HL-60 (cell line): Measurements from ENCODE around the gene WSB2.

Source experiments
- CTCF ChIP-seq: IDR thresholded peaks from one replicate; pipeline ENCODE4 v1.5.1; 2011; ENCODE audit warnings: low read length, control low read depth, inconsistent platforms; ENCODE audit not compliant: insufficient read depth
- GABPA ChIP-seq: IDR thresholded peaks from 2 replicates; pipeline ENCODE4 v1.6.1; 2012; ENCODE audit warnings: low read depth
- POLR2AphosphoS5 ChIP-seq: IDR thresholded peaks from 2 replicates; pipeline ENCODE4 v1.6.1; 2012; ENCODE audit warnings: low read depth
- REST ChIP-seq: IDR thresholded peaks from 2 replicates; pipeline ENCODE4 v1.6.1; 2012; ENCODE audit warnings: low read depth; ENCODE audit not compliant: insufficient replicate concordance
- SPI1 ChIP-seq: IDR thresholded peaks from 2 replicates; pipeline ENCODE4 v1.6.1; 2012; ENCODE audit warnings: low read depth, mild to moderate bottlenecking, borderline replicate concordance

GRCh38 chr12:118044577-118044976, 16.4 kb downstream of the WSB2 start:
- TF ChIP-seq REST (no peak), CTCF (no peak), GABPA (no peak), POLR2AphosphoS5 (no peak), SPI1 (no peak)
